ENCODE data around the gene WWOX. TPM values are rescaled to one million over a fixed set of nuclear protein-coding genes. Genes with fewer than 3 reads are reported as not detected.
A peak's percentile ranks its signal among the peaks of the same experiment; 100 is the strongest.

Gene WWOX
- total and polyA plus RNA-seq, 2 of the 4 experiments (the other 2 are of a cell fraction): 2.7 to 5.4 TPM

- no peak overlapping the region for H2AK5ac ChIP-seq (ENCODE audit: low read depth, low read length)
- H3K4me3 ChIP-seq (ENCODE audit: insufficient read depth, low read depth, low read length): no peak overlapping the region
- no peaks in the 10 kb centered on the region; the same call in 1 of the 2 replicates for H3K4me1 ChIP-seq (ENCODE audit: control insufficient read depth, insufficient read depth, low read length)
- H4K5ac ChIP-seq (ENCODE audit: low read depth, low read length): no peak overlapping the region
- DNase-seq: peak; percentile 57
- no peak overlapping the region for H2AK9ac ChIP-seq (replicated peaks; ENCODE audit: low read depth, low read length, poor library complexity)
- no peaks in the 10 kb centered on the region for H3K79me1 ChIP-seq (ENCODE audit: low read depth in 1 of 2, low read length in 2 of 2)
- H3K56ac ChIP-seq (ENCODE audit: extremely low read depth, insufficient read depth, low read length): no peak overlapping the region
- no CpG with 5 or more reads among the region's 9 CpGs for WGBS, 2 experiments (ENCODE audit: extremely low coverage in 2 of 2, insufficient read length in 1 of 2)
- POLR2A ChIA-PET (ENCODE audit: unreplicated experiment): no interaction called here
- no peak overlapping the region for H2BK120ac ChIP-seq (ENCODE audit: low read depth, low read length)
- intact Hi-C loops (cut with micrococcal nuclease): loop anchor here (1.0 to 10.0 kb wide), 3 partner anchors 108 to 1370 kb away; partner anchors contain the start of gene MAF
- H3K9me3 ChIP-seq (ENCODE audit: control insufficient read depth, insufficient read depth, low read length): peaks cover 2% of the 10 kb centered on the region; the same call in 1 of the 2 replicates
- peak; percentile 95 for ATAC-seq (ENCODE audit: low read depth)
- no peak overlapping the region for H3K4ac ChIP-seq (ENCODE audit: low read depth, low read length)
- in situ Hi-C loops (cut with MboI; ENCODE audit: low sequenced_read_pairs): loop anchor here (5.0 kb wide), 1 partner anchor 118 kb away; no protein-coding TSS in a partner anchor
- H2AFZ ChIP-seq (replicated peaks; ENCODE audit: low read length, poor library complexity): no peak overlapping the region
- CTCF ChIA-PET: interaction anchor here (0.6 to 1.5 kb wide), 2 partner anchors 109 to 113 kb away, joined by 4 read pairs; no protein-coding TSS in a partner anchor
- H3K36me3 ChIP-seq (ENCODE audit: control insufficient read depth, insufficient read depth, low read length): no peaks in the 10 kb centered on the region
- no peak overlapping the region for H3K23ac ChIP-seq (ENCODE audit: low read depth, low read length)
- no peak overlapping the region for H3K4me2 ChIP-seq (ENCODE audit: low read depth, low read length)
- H3K27ac ChIP-seq (ENCODE audit: insufficient read depth, low read length): no peak overlapping the region
- no peak overlapping the region for H4K8ac ChIP-seq (ENCODE audit: low read depth in 2 of 2, low read length in 2 of 2)
- BruUV-seq (replicated peaks): no TSS peak
- no peaks in the 10 kb centered on the region; the same call in 1 of the 2 replicates for H3K27me3 ChIP-seq (ENCODE audit: control insufficient read depth, insufficient read depth, low read length)
- no peak overlapping the region for H2BK5ac ChIP-seq (ENCODE audit: low read depth, low read length, poor library complexity, severe bottlenecking)
- H3K9me1 ChIP-seq (ENCODE audit: insufficient read depth, low read length): no peaks in the 10 kb centered on the region
- dilution Hi-C loops (cut with HindIII; ENCODE audit: low sequenced_read_pairs, unreplicated experiment): no loop called here
- no peaks in the 10 kb centered on the region for H4K20me1 ChIP-seq (ENCODE audit: insufficient read depth, low read length)
- no peak overlapping the region for H3K9ac ChIP-seq (ENCODE audit: low read depth, low read length)
- no peak overlapping the region for H3K18ac ChIP-seq (ENCODE audit: low read depth, low read length)
- H2BK15ac ChIP-seq (ENCODE audit: low read depth, low read length): no peak overlapping the region
- TF ChIP-seq MXI1 (IDR thresholded peaks at IDR 0.05; ENCODE audit: borderline replicate concordance, low read depth, low read length): no peak
- peak; percentile 70 for TF ChIP-seq SMC3 (IDR thresholded peaks at IDR 0.05; ENCODE audit: low read depth, low read length)
- no peak for TF ChIP-seq RCOR1 (IDR thresholded peaks at IDR 0.05; ENCODE audit: insufficient replicate concordance, low read length)
- TF ChIP-seq RAD21 (IDR thresholded peaks at IDR 0.05; ENCODE audit: low read length): peak; percentile 58
- TF ChIP-seq CTCF (conservative IDR thresholded peaks at IDR 0.05; ENCODE audit: low read depth, low read length): peak; percentile 74
- H4K91ac ChIP-seq (ENCODE audit: insufficient read depth, low read depth, low read length): no peak overlapping the region
- H3K14ac ChIP-seq (replicated peaks; ENCODE audit: low read depth, low read length): no peak overlapping the region
- H2BK20ac ChIP-seq (ENCODE audit: low read depth, low read length): no peak overlapping the region
These were observed 135.8 kb downstream of the WWOX start for GRCh38 chr16:78235168-78235800.
